ENCODE measurements around the gene EBPL. TPM values are rescaled to one million over a fixed set of nuclear protein-coding genes. Genes with fewer than 3 reads are reported as not detected.
"Not testable (repeated sequence)": the region's sequence is repeated elsewhere in the genome, so short reads cannot be mapped to it uniquely, and the experiment has no call there.

EBPL gene
- total RNA-seq, 2 donors from 2014 or later, result 12.2 to 43.9 TPM

DNA sequence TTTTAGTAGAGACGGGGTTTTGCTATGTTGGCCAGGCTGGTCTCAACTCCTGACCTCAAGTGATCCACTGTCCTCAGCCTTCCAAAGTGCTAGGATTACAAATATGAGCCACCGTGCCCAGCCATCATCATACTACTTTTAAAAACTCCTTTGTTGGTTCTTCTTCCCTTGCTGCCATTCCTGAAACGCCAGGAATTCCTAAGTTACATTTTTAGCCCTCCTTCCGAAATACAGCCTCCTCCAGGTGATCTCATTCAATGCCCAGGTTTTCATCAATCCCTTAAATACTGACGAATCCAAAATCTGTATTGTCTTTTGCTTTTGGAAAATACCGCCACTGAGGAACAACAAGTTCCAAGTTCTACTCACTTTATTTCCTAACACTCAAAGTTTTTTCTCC is 25.3 kb upstream of the EBPL start:
- DNase-seq (ENCODE audit: low spot score) (no peak), ATAC-seq (ENCODE audit: insufficient number of reproducible peaks, low FRiP score, low read depth) (no peak)
- no peaks in the 10 kb centered on the region for H3K4me1 ChIP-seq (ENCODE audit: control insufficient read depth in 1 of 2, low read depth in 2 of 2)
- no peak overlapping the region for H3K27ac ChIP-seq
- no peak overlapping the region for H3K4me3 ChIP-seq
- TF ChIP-seq, protein P1, sequence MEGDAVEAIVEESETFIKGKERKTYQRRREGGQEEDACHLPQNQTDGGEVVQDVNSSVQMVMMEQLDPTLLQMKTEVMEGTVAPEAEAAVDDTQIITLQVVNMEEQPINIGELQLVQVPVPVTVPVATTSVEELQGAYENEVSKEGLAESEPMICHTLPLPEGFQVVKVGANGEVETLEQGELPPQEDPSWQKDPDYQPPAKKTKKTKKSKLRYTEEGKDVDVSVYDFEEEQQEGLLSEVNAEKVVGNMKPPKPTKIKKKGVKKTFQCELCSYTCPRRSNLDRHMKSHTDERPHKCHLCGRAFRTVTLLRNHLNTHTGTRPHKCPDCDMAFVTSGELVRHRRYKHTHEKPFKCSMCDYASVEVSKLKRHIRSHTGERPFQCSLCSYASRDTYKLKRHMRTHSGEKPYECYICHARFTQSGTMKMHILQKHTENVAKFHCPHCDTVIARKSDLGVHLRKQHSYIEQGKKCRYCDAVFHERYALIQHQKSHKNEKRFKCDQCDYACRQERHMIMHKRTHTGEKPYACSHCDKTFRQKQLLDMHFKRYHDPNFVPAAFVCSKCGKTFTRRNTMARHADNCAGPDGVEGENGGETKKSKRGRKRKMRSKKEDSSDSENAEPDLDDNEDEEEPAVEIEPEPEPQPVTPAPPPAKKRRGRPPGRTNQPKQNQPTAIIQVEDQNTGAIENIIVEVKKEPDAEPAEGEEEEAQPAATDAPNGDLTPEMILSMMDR (IDR thresholded peaks at IDR 0.05), result no peak
- H3K9me3 ChIP-seq, result peaks cover 11% of the 10 kb centered on the region
- H3K27me3 ChIP-seq (replicated peaks; ENCODE audit: insufficient read depth), result no peaks in the 10 kb centered on the region
- H3K36me3 ChIP-seq, result peaks cover 7% of the 10 kb centered on the region

- Histone ChIP-seq H3K4me1 (ENCODE audit: control insufficient read depth in 1 of 2, low read depth in 2 of 2) (no peaks in the 10 kb centered on the region), H3K27me3 (replicated peaks; ENCODE audit: insufficient read depth) (no peaks in the 10 kb centered on the region), H3K4me3 (no peak overlapping the region), H3K36me3 (peaks cover 4% of the 10 kb centered on the region), H3K27ac (no peak overlapping the region), H3K9me3 (peaks cover 11% of the 10 kb centered on the region)
- TF ChIP-seq, protein P1 (IDR thresholded peaks at IDR 0.05), result no peak
- DNase-seq (ENCODE audit: low spot score) (no peak), ATAC-seq (ENCODE audit: insufficient number of reproducible peaks, low FRiP score, low read depth) (no peak)
Measured at GRCh38 chr13:49714757-49715156, 23.5 kb upstream of the EBPL start.

DNA sequence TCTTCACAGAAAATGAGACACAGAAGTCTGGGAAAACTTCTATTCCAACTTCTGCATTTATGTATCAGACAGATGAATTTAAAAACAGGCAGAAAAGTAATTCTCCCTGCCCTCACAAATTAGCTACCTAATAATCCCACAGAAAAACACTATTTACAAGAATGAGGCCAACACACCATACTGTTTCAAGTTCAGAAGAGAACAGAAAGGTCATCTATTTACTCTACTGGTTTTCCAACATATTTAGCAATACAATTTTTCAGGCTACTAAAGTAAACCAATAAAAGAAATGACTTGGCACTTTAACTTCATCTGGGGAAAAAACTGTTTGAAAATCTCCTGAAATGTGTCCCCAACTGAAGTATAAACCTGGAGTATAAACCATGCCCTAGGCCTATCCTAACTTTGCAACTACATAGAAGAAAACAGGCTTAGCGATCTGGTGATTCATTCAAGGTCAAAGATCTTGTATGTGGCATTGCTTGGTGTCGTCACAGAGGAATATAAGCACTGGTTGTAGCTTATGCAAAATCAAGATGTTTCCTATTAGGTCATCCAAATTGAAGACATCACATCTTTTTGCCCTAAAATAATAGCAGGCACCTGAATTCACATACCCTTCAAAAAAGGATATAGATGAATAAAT is 20.1 kb upstream of the EBPL start:
- no peak overlapping the region for H3K27ac ChIP-seq
- no peak for DNase-seq (ENCODE audit: low spot score)
- no peak overlapping the region for H3K4me3 ChIP-seq
- TF ChIP-seq, protein P1 (IDR thresholded peaks at IDR 0.05), result no peak
- no peaks in the 10 kb centered on the region for H3K4me1 ChIP-seq (ENCODE audit: control insufficient read depth in 1 of 2, low read depth in 2 of 2)
- H3K27me3 ChIP-seq (replicated peaks; ENCODE audit: insufficient read depth), result no peaks in the 10 kb centered on the region
- no peak for ATAC-seq (ENCODE audit: insufficient number of reproducible peaks, low FRiP score, low read depth)
- H3K9me3 ChIP-seq, result peaks cover 11% of the 10 kb centered on the region
- H3K36me3 ChIP-seq, result peaks cover 10% of the 10 kb centered on the region

DNA sequence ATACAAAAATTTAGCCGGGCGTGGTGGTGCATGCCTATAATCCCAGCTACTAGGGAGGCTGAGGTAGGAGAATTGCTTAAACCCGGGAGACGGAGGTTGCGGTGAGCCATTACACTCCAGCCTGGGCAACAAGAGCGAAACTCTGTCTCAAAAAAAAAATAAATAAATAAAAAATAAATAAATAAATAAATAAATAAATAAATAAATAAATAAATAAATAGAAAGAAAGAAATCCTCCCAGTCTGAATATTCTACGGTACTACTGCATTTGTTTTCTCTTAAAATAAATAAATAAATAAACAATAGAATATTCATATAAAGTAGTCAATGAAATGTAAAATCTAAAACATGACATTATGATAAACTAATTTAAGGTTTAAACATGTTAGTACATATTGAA is 13.0 kb upstream of the EBPL start:
- not testable (repeated sequence) for DNase-seq (ENCODE audit: low spot score); H3K4me1 ChIP-seq (ENCODE audit: control insufficient read depth in 1 of 2, low read depth in 2 of 2)

GRCh38 chr13:49701491-49701890 is 10.2 kb upstream of the EBPL start:
- Histone ChIP-seq H3K4me3 (no peak overlapping the region), H3K9me3 (no peaks in the 10 kb centered on the region), H3K36me3 (peaks cover 14% of the 10 kb centered on the region), H3K27ac (no peak overlapping the region), H3K4me1 (ENCODE audit: control insufficient read depth in 1 of 2, low read depth in 2 of 2) (no peaks in the 10 kb centered on the region), H3K27me3 (replicated peaks; ENCODE audit: insufficient read depth) (no peaks in the 10 kb centered on the region)
- DNase-seq (ENCODE audit: low spot score), result no peak
- TF ChIP-seq, protein P1 (IDR thresholded peaks at IDR 0.05), result no peak
- no peak for ATAC-seq (ENCODE audit: insufficient number of reproducible peaks, low FRiP score, low read depth)

More for the DNA sequence above, 13.0 kb upstream of the EBPL start:
- H3K4me3 ChIP-seq; H3K27ac ChIP-seq; H3K9me3 ChIP-seq; ATAC-seq (ENCODE audit: insufficient number of reproducible peaks, low FRiP score, low read depth); H3K27me3 ChIP-seq (replicated peaks; ENCODE audit: insufficient read depth): not testable (repeated sequence)
- H3K36me3 ChIP-seq, result peaks cover 19% of the 10 kb centered on the region

DNA sequence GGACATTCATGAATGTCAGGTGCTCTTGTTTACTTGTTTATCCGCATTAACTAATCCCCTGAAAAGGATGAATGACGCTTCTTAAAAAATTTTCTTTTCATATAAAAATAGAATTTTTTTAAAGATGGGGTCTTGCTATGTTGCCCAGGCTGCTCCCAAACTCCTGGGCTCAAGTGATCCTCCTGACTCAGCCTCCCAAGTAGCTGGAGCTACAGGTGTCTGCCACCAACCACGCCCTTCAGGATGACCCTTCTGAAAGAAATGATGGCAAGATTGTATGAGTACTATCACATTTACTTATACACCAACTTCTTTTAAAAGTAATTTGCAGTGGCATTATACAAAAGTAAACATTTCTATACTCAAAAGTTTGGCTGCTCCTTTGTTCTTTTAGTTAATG is 6.2 kb upstream of the EBPL start:
- H3K9me3 ChIP-seq, result no peaks in the 10 kb centered on the region
- DNase-seq (ENCODE audit: low spot score), result no peak
- TF ChIP-seq, protein P1 (IDR thresholded peaks at IDR 0.05), result no peak
- no peak overlapping the region for H3K27ac ChIP-seq
- H3K4me3 ChIP-seq, result no peak overlapping the region
- no peaks in the 10 kb centered on the region for H3K27me3 ChIP-seq (replicated peaks; ENCODE audit: insufficient read depth)
- H3K36me3 ChIP-seq, result peaks cover 13% of the 10 kb centered on the region
- no peaks in the 10 kb centered on the region for H3K4me1 ChIP-seq (ENCODE audit: control insufficient read depth in 1 of 2, low read depth in 2 of 2)
- ATAC-seq (ENCODE audit: insufficient number of reproducible peaks, low FRiP score, low read depth), result no peak

All from thoracic aorta (tissue), 2 donors.